Thyroid gland (tissue), 4 donors: ENCODE results near the gene DGKB. TPM values are rescaled to one million over a fixed set of nuclear protein-coding genes. Genes with fewer than 3 reads are reported as not detected.

Experiments
- DNase-seq, 2 donors: peaks; one replicate each; pipeline ENCODE4 v3.0.0-alpha.2; 2019
- H3K27ac ChIP-seq, 3 donors: fragments of 200-600 bp; sonication (generic); 1 replicate in 2 of 3; 2 replicates in 1 of 3; pipeline ENCODE4 v1.5.1; 2016 to 2019; ENCODE audit warnings: mild to moderate bottlenecking in 1 of 3, moderate library complexity in 1 of 3
- H3K27me3 ChIP-seq: fragments of 200-600 bp; sonication (generic); one replicate; pipeline ENCODE4 v1.5.1; 2019
- H3K36me3 ChIP-seq, 2 donors: fragments of 200-600 bp; sonication (generic); one replicate each; pipeline ENCODE4 v1.5.1; 2016 to 2019
- H3K4me1 ChIP-seq, 2 donors: fragments of 200-600 bp; sonication (generic); one replicate each; pipeline ENCODE4 v1.5.1; 2017 to 2019
- H3K4me3 ChIP-seq, 3 donors: fragments of 200-600 bp; sonication (generic); replicated peaks in 1 of 3; 1 replicate in 2 of 3; 2 replicates in 1 of 3; pipeline ENCODE4 v1.5.1; 2016; ENCODE audit warnings: mild to moderate bottlenecking in 1 of 3
- H3K9me3 ChIP-seq: fragments of 200-600 bp; sonication (generic); one replicate; pipeline ENCODE4 v1.5.1; 2017
- POLR2A ChIP-seq, 2 donors: fragments of 450-650 bp; IDR thresholded peaks; one replicate each; pipeline ENCODE4 v1.6.1; 2017; ENCODE audit warnings: antibody characterized with exemption in 2 of 2, mild to moderate bottlenecking in 2 of 2, moderate library complexity in 1 of 2
- WGBS, 2 donors: methylation state at CpG; one replicate each; pipeline ENCODE4 v1.1.5; 2017; 5-methylcytosine and 5-hydroxymethylcytosine counted together
- intact Hi-C: fragments of 100-400 bp; cut with DNase I; formaldehyde crosslinking; loops from one replicate; pipeline ENCODE4 v1.15.1; 2023
- total RNA-seq, 4 donors: library from RNA; depleted of rRNA; stranded (reverse); fragments of >200 nt; gene quantifications; one replicate each; pipeline ENCODE4 v1.2.3, GENCODE V29; 2016
- TF ChIP-seq, protein P1 (sequence below), 6 experiments: fragments of 200-600 bp in 3 of 6; fragments of 450-650 bp in 3 of 6; sonication (generic) in 3 of 6; IDR thresholded peaks; one replicate each; pipeline ENCODE4 v1.5.1; 2016 to 2019; ENCODE audit warnings: antibody characterized with exemption in 6 of 6, mild to moderate bottlenecking in 2 of 6, inconsistent platforms in 1 of 6, moderate library complexity in 1 of 6

The DGKB gene
- total RNA-seq, 4 donors from 2014 or later: 0.11 to 2.1 (median 0.49) TPM; not detected in 1

DNA sequence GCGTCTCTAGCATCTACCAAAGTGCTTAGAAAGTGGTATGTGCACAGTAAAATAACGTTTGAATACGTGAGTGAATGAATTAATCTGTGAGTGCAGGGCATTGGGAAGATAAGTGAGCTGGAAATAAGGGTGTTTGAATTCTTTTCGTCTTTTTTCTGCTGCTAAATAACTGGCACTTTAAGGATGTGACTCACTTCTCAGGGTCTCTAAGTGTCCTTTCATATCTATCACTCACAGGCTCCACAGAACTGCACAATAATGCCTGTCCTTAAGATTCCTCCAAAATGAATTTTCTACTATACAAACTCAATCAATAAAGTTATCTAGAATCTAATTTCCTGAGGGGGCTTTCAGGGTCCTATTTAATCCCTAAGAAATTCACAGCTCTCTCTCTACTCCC lies 3.2 kb upstream of the DGKB start:
- intact Hi-C loops: no loop called here
- Histone ChIP-seq H3K4me3 (no peak overlapping the region), H3K36me3 (no peaks in the 10 kb centered on the region), H3K4me1 (no peaks in the 10 kb centered on the region), H3K9me3 (no peaks in the 10 kb centered on the region), H3K27ac (no peak overlapping the region), H3K27me3 (no peaks in the 10 kb centered on the region)
- DNase-seq: no peak
- 37 to 39% methylated on average over 4 of the region's 4 CpGs for WGBS, 2 donors
- TF ChIP-seq, protein P1, sequence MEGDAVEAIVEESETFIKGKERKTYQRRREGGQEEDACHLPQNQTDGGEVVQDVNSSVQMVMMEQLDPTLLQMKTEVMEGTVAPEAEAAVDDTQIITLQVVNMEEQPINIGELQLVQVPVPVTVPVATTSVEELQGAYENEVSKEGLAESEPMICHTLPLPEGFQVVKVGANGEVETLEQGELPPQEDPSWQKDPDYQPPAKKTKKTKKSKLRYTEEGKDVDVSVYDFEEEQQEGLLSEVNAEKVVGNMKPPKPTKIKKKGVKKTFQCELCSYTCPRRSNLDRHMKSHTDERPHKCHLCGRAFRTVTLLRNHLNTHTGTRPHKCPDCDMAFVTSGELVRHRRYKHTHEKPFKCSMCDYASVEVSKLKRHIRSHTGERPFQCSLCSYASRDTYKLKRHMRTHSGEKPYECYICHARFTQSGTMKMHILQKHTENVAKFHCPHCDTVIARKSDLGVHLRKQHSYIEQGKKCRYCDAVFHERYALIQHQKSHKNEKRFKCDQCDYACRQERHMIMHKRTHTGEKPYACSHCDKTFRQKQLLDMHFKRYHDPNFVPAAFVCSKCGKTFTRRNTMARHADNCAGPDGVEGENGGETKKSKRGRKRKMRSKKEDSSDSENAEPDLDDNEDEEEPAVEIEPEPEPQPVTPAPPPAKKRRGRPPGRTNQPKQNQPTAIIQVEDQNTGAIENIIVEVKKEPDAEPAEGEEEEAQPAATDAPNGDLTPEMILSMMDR (IDR thresholded peaks at IDR 0.05): no peak

DNA sequence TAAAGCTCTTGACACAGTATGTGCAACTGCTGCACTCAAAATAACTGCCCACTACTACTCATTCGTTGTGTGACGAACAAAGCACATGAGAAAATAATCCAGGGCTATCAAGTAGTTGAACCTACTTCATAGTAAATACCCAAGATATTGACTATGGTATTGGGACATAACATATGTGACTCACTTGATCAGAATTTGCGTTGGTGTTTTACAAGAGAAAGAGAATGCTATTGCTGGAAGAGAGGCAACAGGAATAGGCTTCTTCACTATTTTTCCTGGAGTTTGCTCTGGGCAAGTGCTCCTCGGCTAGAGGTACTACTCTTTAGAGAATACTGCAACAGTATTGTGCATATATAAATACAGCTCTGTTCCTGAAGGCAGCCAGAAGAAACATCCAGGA lies 2.5 kb downstream of the DGKB start:
- Histone ChIP-seq H3K36me3 (no peaks in the 10 kb centered on the region), H3K27me3 (no peaks in the 10 kb centered on the region), H3K4me1 (no peaks in the 10 kb centered on the region), H3K4me3 (no peak overlapping the region), H3K9me3 (no peaks in the 10 kb centered on the region), H3K27ac (no peak overlapping the region)
- intact Hi-C loops: no loop called here
- TF ChIP-seq, protein P1 (IDR thresholded peaks at IDR 0.05): no peak
- no peak for TF ChIP-seq POLR2A (IDR thresholded peaks at IDR 0.05)
- 81 to 88% methylated on average over 4 of the region's 4 CpGs for WGBS, 2 donors
- DNase-seq: no peak

DNA sequence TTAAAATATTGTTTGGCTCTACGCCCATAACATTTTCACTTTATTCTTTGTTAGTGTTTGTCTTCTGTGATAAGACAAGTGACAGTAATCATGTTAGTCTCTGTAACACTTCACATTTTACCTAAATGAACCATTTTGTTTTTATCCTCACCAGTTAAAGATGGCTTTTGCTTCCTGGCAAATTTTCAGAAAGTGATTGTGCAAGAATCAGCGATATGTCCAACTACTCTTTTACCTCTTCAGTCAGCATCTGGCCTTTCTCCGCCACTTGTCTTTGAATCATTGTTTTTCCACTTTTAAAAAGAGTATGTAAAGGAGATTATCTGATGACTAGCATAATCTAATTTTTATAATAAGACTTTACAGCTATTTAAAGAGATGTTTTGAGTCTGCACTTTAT lies 3.5 kb downstream of the DGKB start:
- no peaks in the 10 kb centered on the region for H3K36me3 ChIP-seq
- WGBS, 2 donors: 69 to 74% methylated on average over 3 of the region's 3 CpGs
- no peak for TF ChIP-seq POLR2A (IDR thresholded peaks at IDR 0.05)
- TF ChIP-seq, protein P1 (IDR thresholded peaks at IDR 0.05): no peak
- no peak overlapping the region for H3K4me3 ChIP-seq
- DNase-seq: no peak
- no peaks in the 10 kb centered on the region for H3K27me3 ChIP-seq
- H3K27ac ChIP-seq: no peak overlapping the region
- H3K4me1 ChIP-seq: no peaks in the 10 kb centered on the region
- H3K9me3 ChIP-seq: no peaks in the 10 kb centered on the region
- intact Hi-C loops: no loop called here

DNA sequence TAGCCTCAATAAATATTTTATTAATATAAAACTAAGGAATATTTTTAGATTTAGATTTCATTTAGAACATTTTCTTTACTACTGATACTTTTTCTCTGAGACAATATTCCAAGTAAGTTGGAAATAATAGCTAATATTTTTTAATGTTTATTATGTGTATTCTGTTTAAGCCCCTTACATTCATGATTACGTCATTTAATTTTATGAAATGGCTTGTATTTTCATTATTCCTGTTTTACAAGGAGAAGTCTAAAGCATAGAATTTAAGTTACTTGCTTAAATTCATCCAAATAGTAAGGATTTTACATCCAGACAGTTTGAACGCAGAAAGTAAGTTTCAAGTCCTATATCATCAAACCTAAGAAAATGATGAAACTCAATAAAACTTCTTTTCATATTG lies 6.1 kb downstream of the DGKB start:
- no peaks in the 10 kb centered on the region for H3K4me1 ChIP-seq
- intact Hi-C loops: no loop called here

DNA sequence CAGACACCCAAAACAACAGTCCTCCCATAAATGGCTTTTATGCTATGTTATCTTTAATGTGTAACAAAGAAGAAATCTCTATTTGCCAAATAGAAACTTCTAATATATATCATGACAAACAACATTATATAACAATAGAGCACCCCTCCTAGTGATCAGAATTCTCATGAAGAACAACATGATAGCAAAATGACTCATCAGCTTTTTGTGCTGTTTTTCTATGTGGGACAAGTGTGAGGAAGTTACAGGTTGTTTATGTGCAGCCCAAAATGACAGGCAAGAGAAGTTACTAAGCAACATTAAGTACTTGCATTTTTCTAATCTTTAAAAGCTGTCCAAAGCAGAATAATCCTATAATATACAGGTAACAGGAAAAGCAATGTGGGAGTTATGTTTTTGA lies 7.7 kb downstream of the DGKB start:
- H3K27me3 ChIP-seq: no peaks in the 10 kb centered on the region
- intact Hi-C loops: no loop called here

More for the DNA sequence above, 6.1 kb downstream of the DGKB start:
- Histone ChIP-seq H3K27ac (no peak overlapping the region), H3K36me3 (no peaks in the 10 kb centered on the region), H3K9me3 (no peaks in the 10 kb centered on the region), H3K4me3 (no peak overlapping the region), H3K27me3 (no peaks in the 10 kb centered on the region)
- no peak for DNase-seq
- WGBS, 2 donors: 93% methylated on average over 2 of the region's 2 CpGs
- TF ChIP-seq, protein P1 (IDR thresholded peaks at IDR 0.05): no peak
- TF ChIP-seq POLR2A (IDR thresholded peaks at IDR 0.05): no peak

More for the DNA sequence above, 7.7 kb downstream of the DGKB start:
- H3K36me3 ChIP-seq: no peaks in the 10 kb centered on the region
- H3K4me3 ChIP-seq: no peak overlapping the region
- H3K27ac ChIP-seq: no peak overlapping the region
- no peaks in the 10 kb centered on the region for H3K9me3 ChIP-seq
- TF ChIP-seq POLR2A (IDR thresholded peaks at IDR 0.05): no peak
- TF ChIP-seq, protein P1 (IDR thresholded peaks at IDR 0.05): no peak
- DNase-seq: no peak
- H3K4me1 ChIP-seq: no peaks in the 10 kb centered on the region
